ENCODE measurements around the gene PPIL4. TPM values are rescaled to one million over a fixed set of nuclear protein-coding genes. Genes with fewer than 3 reads are reported as not detected.

The PPIL4 gene
- total and polyA plus RNA-seq, 2 experiments from 2014 or later: 35.1 to 47.3 TPM

DNA sequence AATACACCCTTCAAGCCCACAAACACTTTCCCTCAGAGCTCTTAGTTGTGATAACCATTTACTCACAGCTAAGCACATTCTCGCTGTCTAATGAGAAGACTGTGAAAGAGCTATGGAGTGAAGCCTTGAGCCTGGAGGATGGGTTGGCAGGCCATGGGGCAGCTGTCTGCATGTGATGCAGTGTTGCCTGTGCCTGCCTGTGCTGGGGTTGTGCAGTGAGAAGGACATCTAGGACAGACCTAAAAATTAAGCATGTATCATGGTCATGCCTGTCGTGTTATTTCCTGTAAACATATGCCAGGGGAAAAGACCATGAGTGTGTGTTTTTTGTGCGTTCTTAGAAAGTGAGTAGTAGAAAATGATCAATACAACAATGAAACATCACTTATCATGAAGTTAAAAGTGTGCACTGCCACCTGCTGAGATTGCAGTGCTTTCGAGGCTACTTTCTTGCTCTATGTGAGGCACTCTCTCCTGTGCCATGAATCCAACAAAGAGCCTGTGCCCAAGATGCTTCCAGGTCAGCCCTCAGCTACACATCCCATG is 53.0 kb downstream of the PPIL4 start (continued):
- no peak for TF ChIP-seq ZNF462 (CRISPR knock-in tag; IDR thresholded peaks at IDR 0.05)
- TF ChIP-seq, protein P1, sequence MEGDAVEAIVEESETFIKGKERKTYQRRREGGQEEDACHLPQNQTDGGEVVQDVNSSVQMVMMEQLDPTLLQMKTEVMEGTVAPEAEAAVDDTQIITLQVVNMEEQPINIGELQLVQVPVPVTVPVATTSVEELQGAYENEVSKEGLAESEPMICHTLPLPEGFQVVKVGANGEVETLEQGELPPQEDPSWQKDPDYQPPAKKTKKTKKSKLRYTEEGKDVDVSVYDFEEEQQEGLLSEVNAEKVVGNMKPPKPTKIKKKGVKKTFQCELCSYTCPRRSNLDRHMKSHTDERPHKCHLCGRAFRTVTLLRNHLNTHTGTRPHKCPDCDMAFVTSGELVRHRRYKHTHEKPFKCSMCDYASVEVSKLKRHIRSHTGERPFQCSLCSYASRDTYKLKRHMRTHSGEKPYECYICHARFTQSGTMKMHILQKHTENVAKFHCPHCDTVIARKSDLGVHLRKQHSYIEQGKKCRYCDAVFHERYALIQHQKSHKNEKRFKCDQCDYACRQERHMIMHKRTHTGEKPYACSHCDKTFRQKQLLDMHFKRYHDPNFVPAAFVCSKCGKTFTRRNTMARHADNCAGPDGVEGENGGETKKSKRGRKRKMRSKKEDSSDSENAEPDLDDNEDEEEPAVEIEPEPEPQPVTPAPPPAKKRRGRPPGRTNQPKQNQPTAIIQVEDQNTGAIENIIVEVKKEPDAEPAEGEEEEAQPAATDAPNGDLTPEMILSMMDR (conservative IDR thresholded peaks at IDR 0.05; ENCODE audit: low read depth in 2 of 2): no peak
- TF ChIP-seq NANOG (IDR thresholded peaks at IDR 0.05; ENCODE audit: borderline replicate concordance): no peak
- no peak for TF ChIP-seq STAT1 (IDR thresholded peaks at IDR 0.05; ENCODE audit: unreplicated experiment)
- no peak for TF ChIP-seq JUNB (IDR thresholded peaks at IDR 0.05; ENCODE audit: unreplicated experiment)

- peaks cover 9% of the 10 kb centered on the region for H3K27me3 Mint-ChIP-seq (ENCODE audit: insufficient read depth, low read depth, poor library complexity)
- no peak for ATAC-seq
- Histone ChIP-seq H3K4me3 (no peak overlapping the region), H2AFZ (no peak overlapping the region), H3K27ac (ENCODE audit: low read depth) (no peak overlapping the region), H4K20me1 (replicated peaks; ENCODE audit: insufficient read depth) (no peaks in the 10 kb centered on the region), H3K4me2 (no peak overlapping the region), H3K27me3 (ENCODE audit: insufficient read depth) (no peaks in the 10 kb centered on the region), H3K79me2 (replicated peaks; ENCODE audit: insufficient read depth) (no peaks in the 10 kb centered on the region), H3F3A (replicated peaks; ENCODE audit: low read depth) (no peaks in the 10 kb centered on the region), H3K36me3 (ENCODE audit: insufficient read depth) (no peaks in the 10 kb centered on the region), H3K9me2 (ENCODE audit: insufficient read depth) (no peaks in the 10 kb centered on the region), H3K4me1 (ENCODE audit: insufficient read depth) (no peaks in the 10 kb centered on the region)
- H3K27ac Mint-ChIP-seq: no peak overlapping the region
- H3K4me1 Mint-ChIP-seq: 0 out of 3 replicates have a peak, but pooled peaks cover 2% of the 10 kb centered on the region
- H3K4me3 Mint-ChIP-seq: no peak overlapping the region
- DNase-seq (ENCODE audit: low spot score): no peak
- no peaks in the 10 kb centered on the region for H3K36me3 Mint-ChIP-seq (ENCODE audit: low read depth)
- H3K9me3 Mint-ChIP-seq: no peaks in the 10 kb centered on the region
- TF ChIP-seq ZNF114 (CRISPR knock-in tag; IDR thresholded peaks at IDR 0.05): no peak
- no peak for TF ChIP-seq EZH2 (IDR thresholded peaks at IDR 0.05; ENCODE audit: low read depth, unreplicated experiment)
- TF ChIP-seq JUNB (IDR thresholded peaks at IDR 0.05; ENCODE audit: unreplicated experiment): no peak
- TF ChIP-seq POLR2AphosphoS5 (IDR thresholded peaks at IDR 0.05; ENCODE audit: low read depth): no peak
- no peak for TF ChIP-seq EZH2phosphoT487 (IDR thresholded peaks at IDR 0.05; ENCODE audit: unreplicated experiment)
- no peak for TF ChIP-seq CREB1 (CRISPR knock-in tag; IDR thresholded peaks at IDR 0.05; ENCODE audit: low read depth)
- no peak for TF ChIP-seq REST (IDR thresholded peaks at IDR 0.05; ENCODE audit: unreplicated experiment)
- no peak for TF ChIP-seq ZNF331 (CRISPR knock-in tag; IDR thresholded peaks at IDR 0.05; ENCODE audit: low read depth)
Observed at GRCh38 chr6:149489967-149490366, 55.9 kb downstream of the PPIL4 start.

Measured in GM23338 (cell line).